Endothelial cell of umbilical vein (primary cell): ENCODE data around the gene EXOSC9.

Source experiments
- EZH2 ChIP-seq: IDR thresholded peaks from 2 replicates; pipeline ENCODE4 v1.6.1; 2012; ENCODE audit warnings: borderline replicate concordance, low read depth, mild to moderate bottlenecking, moderate library complexity, low read length, inconsistent platforms; ENCODE audit not compliant: severe bottlenecking
- FOS ChIP-seq: IDR thresholded peaks from 2 replicates; pipeline ENCODE4 v1.6.1; 2011; ENCODE audit warnings: mild to moderate bottlenecking, low read length, moderate library complexity, borderline replicate concordance; ENCODE audit not compliant: insufficient read depth
- GATA2 ChIP-seq: IDR thresholded peaks from 2 replicates; pipeline ENCODE4 v1.7.0; 2011; ENCODE audit warnings: low read depth, mild to moderate bottlenecking, moderate library complexity, mixed read lengths, low read length; ENCODE audit not compliant: insufficient read length, insufficient read depth
- JUN ChIP-seq: IDR thresholded peaks from 2 replicates; pipeline ENCODE4 v1.6.1; 2011; ENCODE audit warnings: borderline replicate concordance, low read depth; ENCODE audit not compliant: insufficient read length, insufficient read depth
- MYC ChIP-seq: IDR thresholded peaks from one replicate; pipeline ENCODE4 v1.6.1; 2011; ENCODE audit warnings: mild to moderate bottlenecking, low read depth, low read length
- POLR2A ChIP-seq: IDR thresholded peaks from 2 replicates; pipeline ENCODE4 v1.6.1; 2012; ENCODE audit warnings: low read depth, mild to moderate bottlenecking, control low read depth, low read length
- POLR2AphosphoS5 ChIP-seq: IDR thresholded peaks from 2 replicates; pipeline ENCODE4 v1.6.1; 2012; ENCODE audit warnings: low read depth, mild to moderate bottlenecking, control low read depth, low read length, moderate library complexity; ENCODE audit not compliant: insufficient read depth
- TF ChIP-seq, protein P1 (sequence below), 2 donors: IDR thresholded peaks; 1 replicate in 1 of 2; 2 replicates in 1 of 2; pipeline ENCODE4 v1.5.1; 2011; ENCODE audit warnings: low read length in 2 of 2, mild to moderate bottlenecking in 2 of 2, moderate library complexity in 2 of 2, control low read depth in 1 of 2, inconsistent platforms in 1 of 2, low read depth in 1 of 2; ENCODE audit not compliant: insufficient read depth in 1 of 2; ENCODE audit errors: extremely low read depth in 1 of 2

- TF ChIP-seq, protein P1, sequence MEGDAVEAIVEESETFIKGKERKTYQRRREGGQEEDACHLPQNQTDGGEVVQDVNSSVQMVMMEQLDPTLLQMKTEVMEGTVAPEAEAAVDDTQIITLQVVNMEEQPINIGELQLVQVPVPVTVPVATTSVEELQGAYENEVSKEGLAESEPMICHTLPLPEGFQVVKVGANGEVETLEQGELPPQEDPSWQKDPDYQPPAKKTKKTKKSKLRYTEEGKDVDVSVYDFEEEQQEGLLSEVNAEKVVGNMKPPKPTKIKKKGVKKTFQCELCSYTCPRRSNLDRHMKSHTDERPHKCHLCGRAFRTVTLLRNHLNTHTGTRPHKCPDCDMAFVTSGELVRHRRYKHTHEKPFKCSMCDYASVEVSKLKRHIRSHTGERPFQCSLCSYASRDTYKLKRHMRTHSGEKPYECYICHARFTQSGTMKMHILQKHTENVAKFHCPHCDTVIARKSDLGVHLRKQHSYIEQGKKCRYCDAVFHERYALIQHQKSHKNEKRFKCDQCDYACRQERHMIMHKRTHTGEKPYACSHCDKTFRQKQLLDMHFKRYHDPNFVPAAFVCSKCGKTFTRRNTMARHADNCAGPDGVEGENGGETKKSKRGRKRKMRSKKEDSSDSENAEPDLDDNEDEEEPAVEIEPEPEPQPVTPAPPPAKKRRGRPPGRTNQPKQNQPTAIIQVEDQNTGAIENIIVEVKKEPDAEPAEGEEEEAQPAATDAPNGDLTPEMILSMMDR (IDR thresholded peaks at IDR 0.05; ENCODE audit: extremely low read depth in 1 of 2, insufficient read depth in 1 of 2, low read depth in 1 of 2, low read length in 2 of 2), result no peak
- TF ChIP-seq POLR2A, result no peak
- no peak for TF ChIP-seq JUN
- no peak for TF ChIP-seq MYC
- TF ChIP-seq EZH2, result no peak
- no peak for TF ChIP-seq FOS
- no peak for TF ChIP-seq POLR2AphosphoS5
- no peak for TF ChIP-seq GATA2
Measured at GRCh38 chr4:121817006-121817405, 15.9 kb downstream of the EXOSC9 start.
